HL-60/S4 treated with phorbol 12-myristate 13-acetate at 8.2 ng/mL for 4 days and 3 days (cell line): ENCODE measurements around the gene SLC6A11.

ENCODE experiments used
- in situ Hi-C: fragments of 300-500 bp; cut with MboI; formaldehyde crosslinking; loops from 2 replicates; pipeline ENCODE4 v1.15.0; 2022; ENCODE audit warnings: low sequenced_read_pairs

SLC6A11 gene

DNA sequence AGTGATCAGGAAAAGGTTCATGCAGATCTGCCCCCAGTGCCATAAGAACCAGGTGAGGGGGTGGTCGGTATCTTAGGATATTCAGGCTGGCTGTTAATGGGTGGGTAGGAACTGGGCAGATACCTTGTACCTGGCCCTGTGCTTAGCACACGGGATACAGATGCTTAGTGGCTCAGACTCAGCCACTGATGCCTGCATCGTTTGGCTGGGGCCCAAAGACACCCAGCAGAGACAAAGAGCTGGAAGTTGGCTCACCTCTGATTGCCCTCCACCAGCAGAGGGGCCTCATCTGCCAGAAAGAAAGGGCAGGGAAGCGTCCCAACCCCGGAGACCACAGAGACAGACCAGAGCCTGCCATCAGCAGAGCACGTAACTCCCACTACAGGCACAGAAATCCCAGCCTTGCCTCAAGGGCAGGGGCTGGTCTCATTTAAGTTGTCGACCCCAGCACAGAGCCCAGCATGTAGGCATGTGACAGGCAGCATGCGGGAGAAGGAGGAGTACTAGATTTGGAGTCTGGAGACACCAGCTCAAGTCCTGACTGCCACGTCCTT lies 112.5 kb downstream of the SLC6A11 start:
- in situ Hi-C loops = loop anchor here (25.0 kb wide), 1 partner anchor 734 kb away; no protein-coding TSS in a partner anchor

DNA sequence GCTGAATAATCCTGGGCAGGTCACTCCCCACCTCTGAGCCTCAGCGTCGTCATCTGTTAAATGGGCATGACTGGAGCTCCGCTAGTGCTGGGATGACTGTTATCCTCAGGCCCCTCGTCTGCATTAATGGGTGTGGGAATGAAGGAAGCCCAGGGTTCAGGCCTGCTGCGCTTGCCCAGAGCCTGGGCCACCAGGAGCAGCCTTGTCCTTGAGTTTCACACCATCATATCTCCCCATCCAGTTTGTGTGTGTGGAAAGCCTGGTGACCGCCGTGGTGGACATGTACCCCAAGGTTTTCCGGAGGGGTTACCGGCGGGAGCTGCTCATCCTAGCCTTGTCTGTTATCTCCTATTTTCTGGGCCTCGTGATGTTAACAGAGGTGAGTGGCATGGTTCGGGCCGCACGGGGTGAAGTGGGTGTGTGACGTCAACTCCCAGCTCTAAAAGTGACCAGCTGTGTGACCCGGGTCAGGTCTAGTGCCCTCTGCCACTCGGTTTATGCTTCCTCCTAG lies 113.0 kb downstream of the SLC6A11 start:
- in situ Hi-C loops = loop anchor here (25.0 kb wide), 1 partner anchor 733 kb away; no protein-coding TSS in a partner anchor

DNA sequence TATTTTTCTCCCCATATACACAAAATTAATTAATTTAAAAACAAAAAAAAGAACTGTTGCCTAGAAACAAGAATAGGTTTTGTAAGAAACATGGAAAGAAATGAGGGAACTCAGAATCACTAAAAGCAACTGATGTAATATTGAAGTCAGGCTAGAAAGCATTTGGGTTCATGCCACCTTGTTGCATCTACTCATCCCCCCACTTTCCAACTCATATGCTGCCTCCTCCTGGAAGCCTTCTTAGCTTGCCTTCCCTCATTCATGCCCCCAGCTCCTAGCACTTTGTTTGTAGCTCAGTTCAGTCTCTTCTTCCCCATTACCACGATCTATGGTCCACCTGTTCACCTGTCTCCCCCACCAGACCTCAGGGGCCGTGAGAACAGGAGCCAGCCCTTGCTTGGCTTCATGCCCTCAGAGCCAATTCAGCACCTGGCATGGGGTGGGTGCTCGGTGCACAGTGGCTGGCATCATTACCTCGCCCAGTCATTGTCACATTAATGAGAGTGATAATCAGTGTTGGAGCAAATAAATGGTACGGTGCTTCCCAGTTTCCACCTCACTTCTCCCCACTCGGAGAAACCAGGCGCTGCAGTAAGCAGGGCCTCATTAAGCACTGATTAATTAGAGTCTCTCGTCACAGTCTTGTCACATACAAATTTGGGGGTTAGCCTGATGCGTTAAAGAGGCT lies 114.1 kb downstream of the SLC6A11 start:
- in situ Hi-C loops = loop anchor here (25.0 kb wide), 1 partner anchor 732 kb away; no protein-coding TSS in a partner anchor

- in situ Hi-C loops = loop anchor here (25.0 kb wide), 1 partner anchor 732 kb away; no protein-coding TSS in a partner anchor
These were observed 114.6 kb downstream of the SLC6A11 start for GRCh38 chr3:10930666-10931040.

DNA sequence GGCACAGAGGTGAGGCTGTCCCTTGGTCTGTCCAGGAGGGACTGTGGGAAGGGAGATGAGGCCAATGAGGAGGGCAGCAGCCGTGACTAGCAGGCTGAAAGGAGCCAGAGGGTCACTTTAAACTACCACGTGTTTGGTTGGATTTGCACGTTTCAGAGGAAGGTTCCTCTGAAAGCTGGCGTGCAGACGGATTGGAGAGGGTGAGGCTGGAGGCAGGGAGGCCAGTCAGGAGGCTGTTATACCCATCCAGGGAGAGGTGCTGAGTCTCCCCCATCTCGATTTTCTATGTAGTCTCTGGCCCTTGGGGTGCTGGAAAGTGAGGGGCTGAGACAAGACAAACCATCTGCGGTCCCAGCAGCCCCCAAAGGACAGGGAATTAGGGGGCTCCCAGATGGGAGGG lies 116.6 kb downstream of the SLC6A11 start:
- in situ Hi-C loops = loop anchor here (25.0 kb wide), 1 partner anchor 730 kb away; no protein-coding TSS in a partner anchor

DNA sequence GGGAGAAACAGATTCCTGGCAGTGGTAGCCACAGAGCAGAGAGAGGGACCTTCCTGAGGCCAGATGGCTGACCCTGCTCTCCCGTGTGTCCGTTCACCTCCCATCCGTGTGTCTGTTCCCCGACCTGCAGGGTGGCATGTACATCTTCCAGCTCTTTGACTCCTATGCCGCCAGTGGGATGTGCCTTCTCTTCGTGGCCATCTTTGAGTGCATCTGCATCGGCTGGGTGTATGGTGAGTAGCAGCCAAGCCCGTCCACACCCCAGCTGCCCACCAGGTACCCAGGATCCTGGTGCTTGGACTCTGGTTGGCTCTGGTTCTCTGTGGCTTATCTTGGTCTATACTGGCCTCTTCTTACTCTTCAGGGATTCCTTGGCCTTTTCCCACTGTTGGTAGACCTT lies 117.0 kb downstream of the SLC6A11 start:
- in situ Hi-C loops = loop anchor here (25.0 kb wide), 1 partner anchor 729 kb away; no protein-coding TSS in a partner anchor

GRCh38 chr3:10933470-10933804 lies 117.4 kb downstream of the SLC6A11 start:
- in situ Hi-C loops = loop anchor here (25.0 kb wide), 1 partner anchor 729 kb away; no protein-coding TSS in a partner anchor

DNA sequence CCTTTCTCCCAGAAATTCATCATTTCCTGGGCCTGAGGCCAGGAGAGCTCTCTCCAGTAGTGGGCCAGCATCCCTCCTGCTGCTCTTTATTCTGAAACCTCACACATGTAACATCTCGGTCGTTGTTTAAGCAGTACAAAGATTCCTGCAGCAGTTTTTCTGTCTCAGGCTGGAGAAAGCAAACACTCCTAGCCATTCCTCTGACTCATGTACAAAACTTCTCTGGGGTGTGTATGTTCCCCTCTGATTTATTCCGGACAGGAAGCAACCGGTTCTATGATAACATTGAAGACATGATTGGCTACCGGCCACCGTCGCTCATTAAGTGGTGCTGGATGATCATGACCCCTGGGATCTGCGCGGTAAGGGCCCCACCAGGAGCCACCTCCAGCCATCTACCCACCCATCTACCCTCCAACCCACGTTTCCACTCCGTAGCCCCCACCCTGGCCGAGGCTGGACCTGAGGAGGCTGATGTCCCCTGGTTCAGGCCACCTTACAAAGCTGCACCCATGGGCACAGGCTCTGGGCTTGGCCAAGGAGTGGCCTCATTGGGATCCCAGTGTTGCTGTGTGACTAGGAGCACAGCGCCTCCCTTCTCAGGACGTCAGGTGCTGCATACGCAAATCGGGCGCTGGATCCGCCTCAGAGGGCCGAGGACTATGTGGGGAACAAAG lies 117.9 kb downstream of the SLC6A11 start:
- in situ Hi-C loops = loop anchor here (25.0 kb wide), 1 partner anchor 728 kb away; no protein-coding TSS in a partner anchor

DNA sequence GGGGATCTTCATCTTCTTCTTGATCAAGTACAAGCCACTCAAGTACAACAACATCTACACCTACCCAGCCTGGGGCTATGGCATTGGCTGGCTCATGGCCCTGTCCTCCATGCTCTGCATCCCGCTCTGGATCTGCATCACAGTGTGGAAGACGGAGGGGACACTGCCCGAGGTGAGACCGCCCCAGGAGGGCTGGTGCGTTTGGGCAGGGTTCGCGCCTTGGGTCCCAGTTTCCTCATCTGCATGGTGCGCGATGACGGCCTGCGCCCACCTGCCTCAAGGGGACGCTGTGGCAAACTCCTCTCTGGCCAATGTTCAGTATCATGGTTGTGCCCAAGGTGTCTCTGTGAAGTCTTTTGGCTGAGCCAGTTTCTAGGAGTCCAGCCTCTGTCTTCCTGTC lies 119.0 kb downstream of the SLC6A11 start:
- in situ Hi-C loops = loop anchor here (25.0 kb wide), 1 partner anchor 727 kb away; no protein-coding TSS in a partner anchor

DNA sequence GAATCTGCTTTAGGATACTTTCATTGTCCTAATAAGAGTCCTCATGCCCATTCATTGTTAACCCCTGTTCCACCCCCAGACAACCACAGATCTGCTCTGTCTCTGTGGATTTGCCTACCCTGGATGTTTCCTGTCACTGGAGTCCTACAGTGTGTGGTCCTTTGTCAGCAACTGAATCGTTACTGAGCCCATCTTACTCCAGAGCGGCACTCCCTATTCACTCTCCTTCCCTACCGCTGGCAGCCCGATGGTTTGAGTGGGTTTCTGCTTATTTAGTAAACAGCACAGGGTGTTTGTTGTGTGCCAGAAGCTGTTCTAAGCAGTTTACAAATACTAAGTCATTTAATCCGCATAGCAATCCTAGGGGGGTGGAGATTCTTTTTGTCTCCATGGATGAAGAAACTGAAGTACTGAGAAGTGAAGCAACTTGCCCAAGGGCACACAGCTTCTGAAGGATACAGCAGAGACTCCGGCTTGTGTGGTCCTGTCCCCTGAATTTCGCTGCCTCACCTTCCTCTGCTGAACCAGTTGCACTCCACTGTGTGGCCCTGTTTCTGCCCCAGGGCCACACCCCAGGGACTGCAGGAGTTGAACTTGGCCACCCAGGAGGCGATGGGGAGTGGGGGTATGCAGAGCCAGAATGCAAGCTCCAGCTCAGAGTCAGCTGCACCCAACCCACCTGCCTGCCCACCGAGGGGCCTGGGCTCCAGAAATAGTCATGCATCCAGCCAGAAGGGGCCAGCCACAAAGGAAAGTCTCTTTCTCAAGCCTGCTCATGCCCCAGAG lies 120.0 kb downstream of the SLC6A11 start:
- in situ Hi-C loops = loop anchor here (25.0 kb wide), 1 partner anchor 726 kb away; no protein-coding TSS in a partner anchor

GRCh38 chr3:10936686-10937085 lies 120.7 kb downstream of the SLC6A11 start:
- in situ Hi-C loops = loop anchor here (25.0 kb wide), 1 partner anchor 726 kb away; no protein-coding TSS in a partner anchor

DNA sequence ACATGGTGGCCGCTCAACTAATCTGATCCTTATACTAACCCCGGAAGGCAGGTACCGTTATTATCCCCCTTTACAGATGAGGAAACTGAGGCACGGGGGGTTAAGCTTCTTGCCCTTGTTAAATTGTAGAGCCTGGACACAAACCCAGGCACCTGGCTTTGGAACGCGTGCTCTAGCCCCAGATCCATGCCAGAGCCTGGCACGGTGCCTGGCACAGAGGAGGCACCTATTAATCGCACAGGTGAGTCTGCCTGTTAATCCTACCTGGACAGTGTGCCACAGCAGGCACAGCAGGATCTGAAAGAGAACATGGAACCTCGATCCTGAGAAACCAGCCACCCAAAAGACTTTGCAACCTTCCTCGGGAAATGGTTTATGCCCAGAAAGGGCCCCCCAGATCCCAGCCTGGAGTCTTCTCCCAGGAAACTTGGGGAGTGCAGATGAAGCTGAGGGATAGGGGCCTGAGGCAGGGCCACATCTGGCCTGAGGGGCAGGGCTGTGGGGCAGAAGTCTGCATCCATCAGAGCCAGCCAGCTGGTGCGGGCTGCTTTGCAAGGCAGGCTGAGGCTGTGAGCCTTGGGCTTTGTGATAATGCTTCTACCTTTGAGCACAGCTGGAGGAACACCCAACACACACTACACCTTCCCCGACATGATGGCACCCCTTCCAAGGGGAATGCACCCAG lies 121.3 kb downstream of the SLC6A11 start:
- in situ Hi-C loops = loop anchor here (25.0 kb wide), 1 partner anchor 725 kb away; no protein-coding TSS in a partner anchor

- in situ Hi-C loops = loop anchor here (25.0 kb wide), 1 partner anchor 723 kb away; no protein-coding TSS in a partner anchor
These were observed 123.5 kb downstream of the SLC6A11 start for GRCh38 chr3:10939556-10939955.

DNA sequence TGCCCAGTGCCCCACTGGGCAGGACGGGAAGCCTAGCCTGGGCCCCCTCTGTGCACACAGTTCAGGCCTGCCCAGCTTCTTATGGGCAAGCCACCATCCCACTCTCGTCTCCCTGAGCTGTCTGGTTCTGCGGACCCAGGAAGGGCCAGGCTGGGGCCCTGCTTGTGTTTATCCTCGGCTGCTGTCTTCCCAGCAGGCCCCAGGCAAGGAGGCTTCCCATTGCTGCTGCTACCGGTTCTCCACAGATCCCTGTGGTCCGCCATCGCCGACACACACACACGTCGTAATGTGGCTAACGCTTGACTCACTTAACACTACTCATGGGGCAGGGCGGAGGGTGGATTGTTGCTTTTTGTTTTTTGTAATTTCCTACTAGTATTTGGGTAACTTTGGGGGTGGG lies 124.1 kb downstream of the SLC6A11 start:
- in situ Hi-C loops = loop anchor here (25.0 kb wide), 1 partner anchor 722 kb away; no protein-coding TSS in a partner anchor

- in situ Hi-C loops = loop anchor here (25.0 kb wide), 1 partner anchor 720 kb away; no protein-coding TSS in a partner anchor
These were observed 125.9 kb downstream of the SLC6A11 start for GRCh38 chr3:10941972-10942371.

GRCh38 chr3:10942690-10943205 lies 126.7 kb downstream of the SLC6A11 start:
- in situ Hi-C loops = loop anchor here (25.0 kb wide), 1 partner anchor 720 kb away; no protein-coding TSS in a partner anchor

- in situ Hi-C loops = loop anchor here (25.0 kb wide), 1 partner anchor 717 kb away; no protein-coding TSS in a partner anchor
These were observed 128.8 kb downstream of the SLC6A11 start for GRCh38 chr3:10944866-10945265.

DNA sequence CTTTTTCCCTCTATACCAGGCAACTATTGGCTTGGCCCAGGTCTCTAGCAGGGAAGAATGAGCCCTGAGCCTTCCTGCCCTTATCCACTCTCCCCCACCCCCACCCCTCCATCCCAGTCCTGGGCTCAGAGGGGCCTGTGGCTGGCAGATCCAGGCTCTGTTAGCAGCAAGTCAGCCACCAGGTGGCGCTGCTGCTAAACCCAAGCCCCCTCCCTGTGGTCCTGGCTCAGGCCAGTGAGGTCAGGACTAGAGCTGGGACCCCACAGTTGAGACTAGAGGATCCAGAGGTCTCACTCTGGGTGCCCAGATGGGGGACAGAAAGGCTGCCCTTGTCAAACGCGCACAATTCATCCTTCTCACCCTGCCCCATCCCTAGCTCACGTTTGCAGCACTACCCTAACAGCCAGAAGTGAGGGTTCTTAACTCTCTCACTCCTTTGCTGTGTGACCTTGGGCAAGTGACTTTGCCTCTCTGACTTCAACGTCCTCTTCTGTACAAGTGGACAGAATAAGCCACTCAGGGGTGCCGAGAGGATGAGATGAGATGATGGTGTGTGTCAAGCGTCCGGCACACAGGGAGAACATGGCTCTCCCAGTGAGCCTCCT lies 129.8 kb downstream of the SLC6A11 start:
- in situ Hi-C loops = loop anchor here (25.0 kb wide), 1 partner anchor 717 kb away; no protein-coding TSS in a partner anchor

- in situ Hi-C loops = loop anchor here (25.0 kb wide), 1 partner anchor 716 kb away; no protein-coding TSS in a partner anchor
These were observed 130.5 kb downstream of the SLC6A11 start for GRCh38 chr3:10946526-10946925.
